ENCODE data around the gene CHD9NB. TPM values are rescaled to one million over a fixed set of nuclear protein-coding genes. Genes with fewer than 3 reads are reported as not detected.

Gene CHD9NB
- total and polyA plus RNA-seq, 2 experiments from 2014 or later, result 0.81 to 2.3 TPM

DNA sequence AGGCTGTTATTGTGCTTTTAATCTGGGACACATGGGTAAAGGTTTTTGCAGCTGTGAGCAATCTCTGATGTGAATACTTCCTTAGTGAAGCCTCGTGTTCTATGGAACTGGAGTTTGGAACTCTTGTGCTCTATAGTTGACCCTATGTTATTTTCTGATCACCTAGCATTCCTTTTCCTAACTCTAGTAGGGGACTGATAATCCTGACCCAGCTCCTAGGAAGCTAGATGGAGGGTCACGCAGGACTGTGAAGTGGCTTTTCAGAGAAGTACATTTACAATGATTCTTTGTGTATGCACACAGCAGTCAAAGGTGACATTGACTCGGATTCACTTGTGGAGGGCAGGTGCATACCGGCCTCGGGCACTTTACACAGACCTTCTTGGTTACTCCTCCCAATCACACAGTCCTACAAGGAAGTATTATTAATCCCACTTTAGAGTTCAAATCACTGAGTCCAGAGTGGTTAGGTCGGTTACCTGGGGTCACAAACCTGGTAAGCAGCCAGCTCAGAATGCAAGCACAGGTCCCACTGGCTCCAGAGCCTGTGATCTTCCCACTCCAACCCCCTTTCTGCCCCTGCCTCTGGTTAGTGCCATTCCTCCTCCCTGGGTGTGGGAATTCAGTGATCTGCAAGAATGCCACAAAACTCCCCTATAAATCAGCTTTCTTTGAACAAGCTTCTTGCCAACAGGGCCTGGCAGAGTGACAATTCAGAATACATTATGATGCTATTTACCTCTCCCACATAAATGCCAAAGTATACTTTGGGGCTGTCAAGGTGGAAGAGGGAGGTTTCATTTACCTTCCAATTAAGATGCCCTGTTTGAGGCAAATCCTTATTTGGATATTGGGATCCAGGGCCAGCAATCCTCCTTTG is 7.1 kb downstream of the CHD9NB start:
- no peak for DNase-seq (ENCODE audit: low spot score)
- WGBS (ENCODE audit: low lambda C conversion rate, missing lambda C conversion rate), result 66% methylated on average over 6 of the region's 6 CpGs
- Histone ChIP-seq H3K4me3 (no peak overlapping the region), H3K4me2 (no peak overlapping the region), H3K4me1 (ENCODE audit: insufficient read depth) (peaks cover 47% of the 10 kb centered on the region), H3K36me3 (replicated peaks; ENCODE audit: insufficient read depth, low read depth) (no peaks in the 10 kb centered on the region), H2AFZ (no peak overlapping the region), H3K27me3 (no peaks in the 10 kb centered on the region), H3K9me2 (replicated peaks; ENCODE audit: insufficient read depth) (no peaks in the 10 kb centered on the region), H3K9me3 (ENCODE audit: low read depth) (no peaks in the 10 kb centered on the region), H4K20me1 (ENCODE audit: insufficient read depth, poor library complexity, severe bottlenecking) (no peaks in the 10 kb centered on the region), H3K79me2 (no peaks in the 10 kb centered on the region), H3K27ac (no peak overlapping the region)
- no peak for TF ChIP-seq EZH2 (IDR thresholded peaks at IDR 0.05; ENCODE audit: borderline replicate concordance)
- TF ChIP-seq, protein P1, sequence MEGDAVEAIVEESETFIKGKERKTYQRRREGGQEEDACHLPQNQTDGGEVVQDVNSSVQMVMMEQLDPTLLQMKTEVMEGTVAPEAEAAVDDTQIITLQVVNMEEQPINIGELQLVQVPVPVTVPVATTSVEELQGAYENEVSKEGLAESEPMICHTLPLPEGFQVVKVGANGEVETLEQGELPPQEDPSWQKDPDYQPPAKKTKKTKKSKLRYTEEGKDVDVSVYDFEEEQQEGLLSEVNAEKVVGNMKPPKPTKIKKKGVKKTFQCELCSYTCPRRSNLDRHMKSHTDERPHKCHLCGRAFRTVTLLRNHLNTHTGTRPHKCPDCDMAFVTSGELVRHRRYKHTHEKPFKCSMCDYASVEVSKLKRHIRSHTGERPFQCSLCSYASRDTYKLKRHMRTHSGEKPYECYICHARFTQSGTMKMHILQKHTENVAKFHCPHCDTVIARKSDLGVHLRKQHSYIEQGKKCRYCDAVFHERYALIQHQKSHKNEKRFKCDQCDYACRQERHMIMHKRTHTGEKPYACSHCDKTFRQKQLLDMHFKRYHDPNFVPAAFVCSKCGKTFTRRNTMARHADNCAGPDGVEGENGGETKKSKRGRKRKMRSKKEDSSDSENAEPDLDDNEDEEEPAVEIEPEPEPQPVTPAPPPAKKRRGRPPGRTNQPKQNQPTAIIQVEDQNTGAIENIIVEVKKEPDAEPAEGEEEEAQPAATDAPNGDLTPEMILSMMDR (IDR thresholded peaks at IDR 0.05; ENCODE audit: poor library complexity), result no peak
- no peak for TF ChIP-seq EZH2phosphoT487 (IDR thresholded peaks at IDR 0.05; ENCODE audit: low read depth, severe bottlenecking, unreplicated experiment)

GRCh38 chr16:53043986-53044601 is 8.6 kb downstream of the CHD9NB start:
- Histone ChIP-seq H3K4me3 (no peak overlapping the region), H3K9me2 (replicated peaks; ENCODE audit: insufficient read depth) (no peaks in the 10 kb centered on the region), H3K36me3 (replicated peaks; ENCODE audit: insufficient read depth, low read depth) (no peaks in the 10 kb centered on the region), H3K4me2 (peak overlapping the region; percentile 62), H3K27ac (peak overlapping the region; percentile 92), H3K4me1 (ENCODE audit: insufficient read depth) (peaks cover 47% of the 10 kb centered on the region), H3K9me3 (ENCODE audit: low read depth) (no peaks in the 10 kb centered on the region), H3K79me2 (no peaks in the 10 kb centered on the region), H3K27me3 (no peaks in the 10 kb centered on the region), H4K20me1 (ENCODE audit: insufficient read depth, poor library complexity, severe bottlenecking) (no peaks in the 10 kb centered on the region), H2AFZ (peak overlapping the region; percentile 42)
- peak; percentile 23 for DNase-seq (ENCODE audit: low spot score)
- WGBS (ENCODE audit: low lambda C conversion rate, missing lambda C conversion rate), result 23% methylated on average over 11 of the region's 11 CpGs
- TF ChIP-seq EZH2phosphoT487 (IDR thresholded peaks at IDR 0.05; ENCODE audit: low read depth, severe bottlenecking, unreplicated experiment) (no peak), EZH2 (IDR thresholded peaks at IDR 0.05; ENCODE audit: borderline replicate concordance) (no peak)
- TF ChIP-seq, protein P1 (IDR thresholded peaks at IDR 0.05; ENCODE audit: poor library complexity), result no peak

DNA sequence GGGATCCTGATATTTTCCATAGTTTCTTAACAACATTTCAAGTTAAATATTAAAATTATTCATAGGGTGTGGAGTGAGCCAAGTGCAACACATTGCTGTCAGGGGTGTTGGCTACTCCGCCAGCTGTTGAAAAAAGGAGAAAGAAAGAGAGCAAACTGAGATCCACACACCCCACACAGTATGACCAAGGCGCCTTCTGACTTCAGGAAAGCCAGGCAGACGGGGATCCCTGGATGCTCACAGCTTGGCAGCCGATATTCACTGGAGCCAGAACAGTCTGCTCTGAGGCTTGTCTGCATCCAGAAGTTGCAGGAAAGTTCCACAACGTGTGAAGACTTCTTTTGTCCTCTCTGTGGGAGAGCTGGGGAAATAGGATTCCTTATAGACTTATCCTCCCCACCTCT is 9.3 kb downstream of the CHD9NB start:
- Histone ChIP-seq H3K36me3 (replicated peaks; ENCODE audit: insufficient read depth, low read depth) (no peaks in the 10 kb centered on the region), H3K27ac (peak overlapping the region; percentile 92), H3K4me2 (peak overlapping the region; percentile 62)

More for the DNA sequence above, 9.3 kb downstream of the CHD9NB start:
- TF ChIP-seq, protein P1 (IDR thresholded peaks at IDR 0.05; ENCODE audit: poor library complexity), result no peak
- TF ChIP-seq EZH2phosphoT487 (IDR thresholded peaks at IDR 0.05; ENCODE audit: low read depth, severe bottlenecking, unreplicated experiment), result no peak
- no peak for TF ChIP-seq EZH2 (IDR thresholded peaks at IDR 0.05; ENCODE audit: borderline replicate concordance)
- no peaks in the 10 kb centered on the region for H3K27me3 ChIP-seq
- peaks cover 47% of the 10 kb centered on the region for H3K4me1 ChIP-seq (ENCODE audit: insufficient read depth)
- whole genome bisulfite sequencing (ENCODE audit: low lambda C conversion rate, missing lambda C conversion rate), result 50% methylated on average over 5 of the region's 5 CpGs
- no peaks in the 10 kb centered on the region for H3K79me2 ChIP-seq
- H3K4me3 ChIP-seq, result no peak overlapping the region
- peak overlapping the region; percentile 42 for H2AFZ ChIP-seq
- H4K20me1 ChIP-seq (ENCODE audit: insufficient read depth, poor library complexity, severe bottlenecking), result no peaks in the 10 kb centered on the region
- no peaks in the 10 kb centered on the region for H3K9me3 ChIP-seq (ENCODE audit: low read depth)
- H3K9me2 ChIP-seq (replicated peaks; ENCODE audit: insufficient read depth), result no peaks in the 10 kb centered on the region
- peak; percentile 32 for DNase-seq (ENCODE audit: low spot score)
